H1 (cell line): ENCODE measurements around the gene ZNF511. TPM values are rescaled to one million over a fixed set of nuclear protein-coding genes. Genes with fewer than 3 reads are reported as not detected.

ENCODE experiments used
- CTCF ChIA-PET: fragments of 300-600 bp; sonication (Branson Sonifier 250); formaldehyde crosslinking; loops from one replicate; lab custom pipeline; 2021; ENCODE audit not compliant: partially characterized antibody; lab: Charles Lee
- POLR2A ChIA-PET: fragments of 300-600 bp; sonication (Branson Sonifier 250); formaldehyde crosslinking; loops from one replicate; lab custom pipeline; 2021; ENCODE audit warnings: inconsistent platforms; ENCODE audit not compliant: partially characterized antibody; lab: Charles Lee
- DNase-seq, 2 experiments: peaks; one replicate each; pipeline versions ENCODE4 v3.0.0 to v3.0.0-alpha.2; 2010 to 2022; ENCODE audit warnings: low spot score in 2 of 2, low read depth in 1 of 2, mixed read lengths in 1 of 2
- FAIRE-seq: peaks from 2 replicates; lab custom pipeline; 2011; peaks lifted over from hg19 to GRCh38; lab: Jason Lieb, UNC
- H2AFZ ChIP-seq: 2 replicates; pipeline ENCODE4 v1.8.1; 2012; ENCODE audit warnings: low read length, inconsistent platforms
- H2AK5ac ChIP-seq: 2 replicates; pipeline ENCODE4 v1.6.1; 2013; ENCODE audit warnings: low read depth, low read length
- H2BK120ac ChIP-seq: replicated peaks from 2 replicates; pipeline ENCODE3; 2013; ENCODE audit warnings: low read depth, low read length, inconsistent platforms
- H2BK12ac ChIP-seq: 2 replicates; pipeline ENCODE4 v1.6.1; 2013; ENCODE audit warnings: low read depth, low read length
- H2BK15ac ChIP-seq: 2 replicates; pipeline ENCODE4 v1.6.1; 2013; ENCODE audit warnings: low read length
- H2BK20ac ChIP-seq: 2 replicates; pipeline ENCODE4 v1.6.1; 2013; ENCODE audit warnings: low read length
- H2BK5ac ChIP-seq: 2 replicates; pipeline ENCODE4 v1.6.1; 2013; ENCODE audit warnings: low read depth, low read length
- H3K14ac ChIP-seq: 2 replicates; pipeline ENCODE4 v1.6.1; 2013; ENCODE audit warnings: inconsistent platforms; ENCODE audit not compliant: insufficient read length
- H3K18ac ChIP-seq: 2 replicates; pipeline ENCODE4 v1.6.1; 2013; ENCODE audit warnings: low read length; ENCODE audit errors: extremely low read depth
- H3K23ac ChIP-seq: 2 replicates; pipeline ENCODE4 v1.6.1; 2013; ENCODE audit warnings: inconsistent platforms; ENCODE audit not compliant: insufficient read length
- H3K23me2 ChIP-seq: 2 replicates; pipeline ENCODE4 v1.6.1; 2013; ENCODE audit warnings: low read depth, low read length
- H3K27ac ChIP-seq: 2 replicates; pipeline ENCODE4 v1.6.1; 2011; ENCODE audit warnings: low read depth, low read length, inconsistent platforms
- H3K27me3 ChIP-seq, 4 experiments: replicated peaks in 1 of 4; 1 replicate in 1 of 4; 2 replicates in 3 of 4; pipeline versions ENCODE4 v1.6.1 to v1.8.1; 2011 to 2013; ENCODE audit warnings: low read length in 3 of 4, mild to moderate bottlenecking in 3 of 4, inconsistent platforms in 2 of 4, mixed read lengths in 2 of 4, moderate library complexity in 1 of 4; ENCODE audit not compliant: control insufficient read depth in 3 of 4, insufficient read depth in 3 of 4; ENCODE audit errors: extremely low read depth in 1 of 4
- H3K36me3 ChIP-seq, 4 experiments: 2 replicates each; pipeline versions ENCODE4 v1.6.1 to v1.8.1; 2011 to 2013; ENCODE audit warnings: mild to moderate bottlenecking in 4 of 4, low read length in 3 of 4, moderate library complexity in 2 of 4, control low read depth in 1 of 4, inconsistent platforms in 1 of 4; ENCODE audit not compliant: insufficient read depth in 4 of 4, control insufficient read depth in 2 of 4
- H3K4ac ChIP-seq: replicated peaks from 2 replicates; pipeline ENCODE3; 2013; ENCODE audit warnings: low read length, low read depth, mixed read lengths, inconsistent platforms; ENCODE audit not compliant: insufficient read length
- H3K4me1 ChIP-seq, 4 experiments: replicated peaks in 1 of 4; 1 replicate in 1 of 4; 2 replicates in 3 of 4; pipeline versions ENCODE4 v1.6.1 to v1.8.1; 2011 to 2013; ENCODE audit warnings: low read length in 3 of 4, inconsistent platforms in 2 of 4, mixed read lengths in 1 of 4; ENCODE audit not compliant: insufficient read depth in 4 of 4, control insufficient read depth in 3 of 4
- H3K4me2 ChIP-seq, 2 experiments: 2 replicates each; pipeline versions ENCODE4 v1.6.1 to v1.8.1; 2011 to 2013; ENCODE audit warnings: low read depth in 2 of 2, low read length in 2 of 2, control low read depth in 1 of 2, inconsistent platforms in 1 of 2, mild to moderate bottlenecking in 1 of 2; ENCODE audit not compliant: insufficient read depth in 1 of 2
- H3K4me3 ChIP-seq, 4 experiments: fragments of 200-600, 300-600 bp in 1 of 4; sonication (generic), shearing (Covaris generic), sonication (Bioruptor Twin) in 1 of 4; 2 replicates each; pipeline versions ENCODE4 v1.5.1 to v1.8.1; 2011 to 2016; ENCODE audit warnings: low read length in 4 of 4, low read depth in 3 of 4, control low read depth in 2 of 4, inconsistent platforms in 2 of 4, mild to moderate bottlenecking in 2 of 4, mixed read lengths in 1 of 4, moderate library complexity in 1 of 4; ENCODE audit not compliant: insufficient read depth in 2 of 4; ENCODE audit errors: extremely low read depth in 1 of 4
- H3K56ac ChIP-seq: replicated peaks from 2 replicates; pipeline ENCODE3; 2013; ENCODE audit warnings: low read depth, mild to moderate bottlenecking, mixed read lengths, low read length, inconsistent platforms; ENCODE audit not compliant: insufficient read length
- H3K79me1 ChIP-seq: 2 replicates; pipeline ENCODE4 v1.6.1; 2013; ENCODE audit warnings: low read depth, low read length, control low read depth
- H3K79me2 ChIP-seq, 2 experiments: 2 replicates each; pipeline versions ENCODE4 v1.6.1 to v1.8.1; 2012 to 2013; ENCODE audit warnings: low read length in 2 of 2, mild to moderate bottlenecking in 2 of 2, inconsistent platforms in 1 of 2; ENCODE audit not compliant: insufficient read depth in 2 of 2, control insufficient read depth in 1 of 2
- H3K9ac ChIP-seq, 4 experiments: replicated peaks in 1 of 4; 1 replicate in 1 of 4; 2 replicates in 3 of 4; pipeline versions ENCODE4 v1.6.1 to v1.8.1; 2011 to 2013; ENCODE audit warnings: low read depth in 3 of 4, low read length in 3 of 4, control low read depth in 2 of 4, mild to moderate bottlenecking in 2 of 4, moderate library complexity in 2 of 4, inconsistent platforms in 1 of 4; ENCODE audit errors: extremely low read depth in 1 of 4
- H3K9me3 ChIP-seq, 2 experiments: 2 replicates each; pipeline versions ENCODE4 v1.6.1 to v1.8.1; 2012 to 2013; ENCODE audit warnings: mild to moderate bottlenecking in 2 of 2, moderate library complexity in 2 of 2, control low read depth in 1 of 2, inconsistent platforms in 1 of 2, low read depth in 1 of 2, low read length in 1 of 2, mixed read lengths in 1 of 2; ENCODE audit not compliant: insufficient read depth in 2 of 2
- H4K20me1 ChIP-seq, 2 experiments: replicated peaks in 1 of 2; 2 replicates each; pipeline versions ENCODE3 to v1.8.1; 2011 to 2013; ENCODE audit warnings: inconsistent platforms in 2 of 2, low read length in 2 of 2, mild to moderate bottlenecking in 1 of 2; ENCODE audit not compliant: insufficient read depth in 2 of 2, control insufficient read depth in 1 of 2
- H4K5ac ChIP-seq: 2 replicates; pipeline ENCODE4 v1.6.1; 2013; ENCODE audit warnings: low read length, low read depth, mixed read lengths, inconsistent platforms; ENCODE audit not compliant: insufficient read length
- H4K8ac ChIP-seq: 2 replicates; pipeline ENCODE4 v1.8.0; 2013; ENCODE audit warnings: mild to moderate bottlenecking, moderate library complexity, low read length, inconsistent platforms; ENCODE audit not compliant: insufficient read depth; ENCODE audit errors: extremely low read depth
- H4K91ac ChIP-seq: replicated peaks from 2 replicates; pipeline ENCODE3; 2013; ENCODE audit warnings: low read length, mixed read lengths, inconsistent platforms; ENCODE audit not compliant: insufficient read length
- BACH1 ChIP-seq: IDR thresholded peaks from 2 replicates; pipeline ENCODE4 v1.6.1; 2012; ENCODE audit warnings: low read length, improper control_type of control experiment
- CTCF ChIP-seq, 3 experiments: IDR thresholded peaks; 1 replicate in 2 of 3; 2 replicates in 1 of 3; pipeline versions ENCODE4 v1.5.1 to v1.6.1; 2011; ENCODE audit warnings: low read length in 3 of 3, mild to moderate bottlenecking in 3 of 3, inconsistent platforms in 2 of 3, low read depth in 1 of 3, moderate library complexity in 1 of 3; ENCODE audit not compliant: insufficient read depth in 1 of 3; ENCODE audit errors: control extremely low read depth in 1 of 3
- EP300 ChIP-seq, 2 experiments: IDR thresholded peaks; 1 replicate in 1 of 2; 2 replicates in 1 of 2; pipeline ENCODE4 v1.6.1; 2011 to 2012; ENCODE audit warnings: low read depth in 2 of 2, low read length in 2 of 2, mild to moderate bottlenecking in 2 of 2, borderline replicate concordance in 1 of 2, inconsistent platforms in 1 of 2, moderate library complexity in 1 of 2
- GABPA ChIP-seq: IDR thresholded peaks from 2 replicates; pipeline ENCODE4 v1.6.1; 2011; ENCODE audit warnings: mild to moderate bottlenecking, low read length, moderate library complexity, borderline replicate concordance; ENCODE audit not compliant: insufficient read depth
- JUN ChIP-seq: IDR thresholded peaks from 2 replicates; pipeline ENCODE4 v1.6.1; 2011; ENCODE audit warnings: low read depth, mild to moderate bottlenecking, improper control_type of control experiment, low read length
- RAD21 ChIP-seq, 2 experiments: IDR thresholded peaks in 1 of 2; conservative IDR thresholded peaks in 1 of 2; 2 replicates each; pipeline ENCODE4 v1.6.1; 2011; ENCODE audit warnings: low read depth in 2 of 2, low read length in 2 of 2, improper control_type of control experiment in 1 of 2, inconsistent platforms in 1 of 2, mild to moderate bottlenecking in 1 of 2, moderate library complexity in 1 of 2
- SUZ12 ChIP-seq: fragments of 200-600 bp; sonication (generic); IDR thresholded peaks from 2 replicates; pipeline ENCODE4 v1.6.1; 2012; ENCODE audit warnings: mild to moderate bottlenecking, inconsistent platforms, low read length, moderate library complexity, mixed read lengths
- TEAD4 ChIP-seq: IDR thresholded peaks from 2 replicates; pipeline ENCODE4 v1.6.1; 2012; ENCODE audit warnings: low read depth, low read length, inconsistent platforms, mixed read lengths
- WGBS, 2 experiments: shearing (Covaris generic) in 1 of 2; methylation state at CpG; one replicate each; pipeline versions ENCODE4 v1.1.6 to v1.1.7; 2013 to 2015; ENCODE audit warnings: low lambda C conversion rate in 2 of 2, mixed read lengths in 2 of 2, inconsistent platforms in 1 of 2, low coverage in 1 of 2, missing lambda C conversion rate in 1 of 2; ENCODE audit not compliant: insufficient replicate concordance in 2 of 2, insufficient coverage in 1 of 2, insufficient read length in 1 of 2; ENCODE audit errors: extremely low coverage in 1 of 2, missing lambda C conversion rate in 1 of 2; 5-methylcytosine and 5-hydroxymethylcytosine counted together
- polyA plus RNA-seq, 7 experiments: library from polyadenylated mRNA; depleted of rRNA in 3 of 7; stranded (reverse) in 5 of 7; unstranded in 2 of 7; fragments of >200 nt in 5 of 7; fragments of 200-250 nt in 2 of 7; gene quantifications; 1 replicate in 5 of 7; 2 replicates in 1 of 7; 4 replicates in 1 of 7; pipeline versions ENCODE4 v1.2.1 to v1.2.3, GENCODE V29; 2011 to 2013; ENCODE audit warnings: missing spikeins in 2 of 7, mixed read lengths in 2 of 7
- total RNA-seq: library from RNA; stranded (reverse); fragmentation: NEBNext Ultra II Directional; extraction: Animal tissue kit (Norgen Biotek cat#: 25700); gene quantifications from 2 replicates; pipeline ENCODE4 v1.2.1, GENCODE V29; 2021

Gene ZNF511
- total and polyA plus RNA-seq, 2 of the 8 experiments (the other 6 are each of a cell fraction or from before 2014, with no cell fraction given) = 55.4 to 71.7 TPM

GRCh38 chr10:133329491-133330202 lies 20.9 kb downstream of the ZNF511 start:
- Histone ChIP-seq H3K4ac (no peak overlapping the region), H4K91ac (no peak overlapping the region), H3K14ac (no peak overlapping the region), H3K9me3 (peaks cover 0 to 7% of the 10 kb centered on the region in 2 experiments; a peak in 1 of 4 replicates), H3K9ac (no peak overlapping the region), H3K4me2 (peak overlapping the region; percentile 20 to 63), H3K4me1 (peaks cover 0 to 23% (median 6%) of the 10 kb centered on the region in 4 experiments; a peak in 6 of 7 replicates), H3K79me1 (no peaks in the 10 kb centered on the region), H2AFZ (no peak overlapping the region), H2BK20ac (no peak overlapping the region), H3K36me3 (no peaks in the 10 kb centered on the region; a peak in 1 of 8 replicates), H2BK5ac (no peak overlapping the region), H3K27me3 (peaks cover 22 to 78% (median 65%) of the 10 kb centered on the region in 4 experiments), H3K4me3 (peak overlapping the region in 1 of 4 experiments; percentile 49; a peak in 1 of 8 replicates), H3K79me2 (no peaks in the 10 kb centered on the region), H3K23me2 (peaks cover 6% of the 10 kb centered on the region; the same call in 1 of the 2 replicates), H3K56ac (no peak overlapping the region), H2BK15ac (no peak overlapping the region), H4K5ac (no peak overlapping the region), H3K23ac (no peak overlapping the region), H3K18ac (no peak overlapping the region), H2BK12ac (no peak overlapping the region), H2AK5ac (no peak overlapping the region), H3K27ac (no peak overlapping the region), H4K8ac (no peak overlapping the region), H4K20me1 (peaks cover 0 to 2% of the 10 kb centered on the region in 2 experiments), H2BK120ac (no peak overlapping the region)
- ChIA-PET POLR2A (interaction anchor here (0.8 to 4.3 kb wide), 7 partner anchors 14 to 65 kb away, joined by 3 to 24 read pairs (median 7); partner anchors contain the start of genes FUOM, MTG1 and PRAP1), CTCF (interaction anchor here (0.6 to 5.3 kb wide), 28 partner anchors 9 to 244 kb away, joined by 3 to 57 read pairs (median 4); partner anchors contain the start of genes FUOM and PRAP1)
- FAIRE-seq = no peak
- peak in 1 of 2 experiments; percentile 94 for DNase-seq
- 15% methylated on average over 31 of the region's 37 CpGs; no CpG with 5 or more reads in 1 of the 2 experiments for WGBS, 2 experiments
- TF ChIP-seq SUZ12 (no peak), TEAD4 (peak; percentile 84), EP300 (IDR thresholded peaks at IDR 0.05; ENCODE audit: borderline replicate concordance in 1 of 2, low read depth in 2 of 2, low read length in 2 of 2) (no peak), CTCF (IDR thresholded peaks at IDR 0.05; ENCODE audit: control extremely low read depth in 1 of 3, insufficient read depth in 1 of 3, low read depth in 1 of 3, low read length in 3 of 3) (peak; percentile 86 to 89 (median 87)), RAD21 (IDR thresholded peaks at IDR 0.05 in 1 of 2, conservative IDR thresholded peaks at IDR 0.05 in 1 of 2; ENCODE audit: low read depth in 2 of 2, low read length in 2 of 2) (peak; percentile 83 to 87), GABPA (peak; percentile 51; the same call in 1 of the 2 replicates), JUN (no peak), BACH1 (peak; percentile 37; the same call in 1 of the 2 replicates)
